GM12878 (cell line): ENCODE results near the gene GPR153. TPM values are rescaled to one million over a fixed set of nuclear protein-coding genes. Genes with fewer than 3 reads are reported as not detected.

Experiments
- ATAC-seq: fragments of 200-7000 bp; cut with Tn5 transposase; 3 replicates; pipeline ENCODE4 v1.9.1; 2020; ENCODE audit warnings: mild to moderate bottlenecking, moderate library complexity
- BruUV-seq: library from RNA; stranded (reverse); fragments of 400-500 nt; replicated peaks from 2 replicates; lab custom pipeline; 2021; lab: Mats Ljungman, UMichigan
- CTCF ChIA-PET: fragments of 300-600 bp; sonication (Branson Sonifier 250); formaldehyde crosslinking; extraction: SDS; loops from one replicate; lab custom pipeline; 2021; ENCODE audit warnings: inconsistent platforms; lab: Yijun Ruan, JAX
- POLR2A ChIA-PET: fragments of 350-600 bp; formaldehyde crosslinking; extraction: SDS; loops from one replicate; lab custom pipeline; 2021; ENCODE audit warnings: inconsistent platforms; lab: Charles Lee
- RAD21 ChIA-PET: fragments of 300-600 bp; sonication (Branson Sonifier 250); formaldehyde crosslinking; loops from one replicate; lab custom pipeline; 2023; ENCODE audit warnings: antibody characterized with exemption; ENCODE audit not compliant: unreplicated experiment; lab: Charles Lee
- SMC1A ChIA-PET: fragments of 300-600 bp; sonication (Branson Sonifier 250); formaldehyde crosslinking; loops from one replicate; lab custom pipeline; 2023; ENCODE audit not compliant: unreplicated experiment, uncharacterized antibody; lab: Charles Lee
- DNase-seq: peaks from one replicate; pipeline ENCODE4 v3.0.0-alpha.2; 2011; ENCODE audit warnings: low read depth, low spot score
- FAIRE-seq: peaks from 3 replicates; lab custom pipeline; 2011; peaks lifted over from hg19 to GRCh38; lab: Jason Lieb, UNC
- H2AFZ ChIP-seq: 2 replicates; pipeline ENCODE4 v1.6.0; 2011; ENCODE audit warnings: low read depth, low read length, control low read depth; ENCODE audit not compliant: control insufficient read depth
- H3K27ac ChIP-seq: 2 replicates; pipeline ENCODE4 v1.5.1; 2011; ENCODE audit warnings: control low read depth; ENCODE audit not compliant: control insufficient read depth, insufficient read depth
- H3K27me3 ChIP-seq, 2 experiments: replicated peaks in 1 of 2; 2 replicates each; pipeline versions ENCODE4 v1.6.0 to v1.6.1; 2011; ENCODE audit warnings: low read length in 1 of 2; ENCODE audit not compliant: control insufficient read depth in 2 of 2, insufficient read depth in 2 of 2
- H3K36me3 ChIP-seq, 2 experiments: 2 replicates each; pipeline ENCODE4 v1.5.1; 2011; ENCODE audit warnings: low read length in 1 of 2; ENCODE audit not compliant: control insufficient read depth in 2 of 2, insufficient read depth in 2 of 2
- H3K4me1 ChIP-seq: 2 replicates; pipeline ENCODE4 v1.6.1; 2011; ENCODE audit warnings: mild to moderate bottlenecking, low read length, moderate library complexity, mixed read lengths; ENCODE audit not compliant: control insufficient read depth, insufficient read depth
- H3K4me2 ChIP-seq: 2 replicates; pipeline ENCODE4 v1.6.0; 2011; ENCODE audit warnings: control low read depth; ENCODE audit not compliant: control insufficient read depth, insufficient read depth
- H3K4me3 ChIP-seq: fragments of 200-600 bp; sonication (generic); 2 replicates; pipeline ENCODE4 v1.5.1; 2016
- H3K79me2 ChIP-seq: 2 replicates; pipeline ENCODE4 v1.6.0; 2011; ENCODE audit warnings: low read length; ENCODE audit not compliant: control insufficient read depth, insufficient read depth
- H3K9ac ChIP-seq: 2 replicates; pipeline ENCODE4 v1.8.0; 2011; ENCODE audit warnings: low read length, control low read depth, mixed read lengths; ENCODE audit not compliant: control insufficient read depth, insufficient read depth
- H3K9me3 ChIP-seq: replicated peaks from 3 replicates; pipeline ENCODE4 v1.5.1; 2011; ENCODE audit warnings: mild to moderate bottlenecking, low read length; ENCODE audit not compliant: control insufficient read depth, insufficient read depth
- H4K20me1 ChIP-seq: 2 replicates; pipeline ENCODE4 v1.6.0; 2011; ENCODE audit not compliant: control insufficient read depth, insufficient read depth
- BHLHE40 ChIP-seq, 2 experiments: fragments of 450-650 bp in 1 of 2; IDR thresholded peaks; 2 replicates each; pipeline ENCODE4 v1.6.1; 2011 to 2017; ENCODE audit warnings: low read depth in 2 of 2, borderline replicate concordance in 1 of 2, improper control_type of control experiment in 1 of 2, low read length in 1 of 2, mild to moderate bottlenecking in 1 of 2
- ETV6 ChIP-seq, 2 experiments: fragments of 450-650 bp in 1 of 2; IDR thresholded peaks in 1 of 2; conservative IDR thresholded peaks in 1 of 2; 2 replicates each; pipeline ENCODE4 v1.6.1; 2014; ENCODE audit warnings: antibody characterized with exemption in 1 of 2, borderline replicate concordance in 1 of 2, low read depth in 1 of 2, mild to moderate bottlenecking in 1 of 2, moderate library complexity in 1 of 2
- SMAD1 ChIP-seq: fragments of 450-650 bp; IDR thresholded peaks from 2 replicates; pipeline ENCODE4 v1.6.1; 2018; ENCODE audit warnings: mild to moderate bottlenecking, low read depth; ENCODE audit not compliant: partially characterized antibody
- WGBS: methylation state at CpG from one replicate; pipeline ENCODE4 v1.1.6; 2016; ENCODE audit warnings: low lambda C conversion rate; ENCODE audit not compliant: insufficient replicate concordance, insufficient coverage; ENCODE audit errors: missing lambda C conversion rate; 5-methylcytosine and 5-hydroxymethylcytosine counted together
- in situ Hi-C: fragments of 300-500 bp; cut with MboI; formaldehyde crosslinking; loops from 9 replicates; pipeline ENCODE4 v1.14.3; 2018; ENCODE audit warnings: mixed read lengths
- intact Hi-C: fragments of 100-400 bp; cut with micrococcal nuclease; formaldehyde crosslinking; loops from one replicate; pipeline ENCODE4 v1.14.2; 2022; ENCODE audit not compliant: unreplicated experiment
- polyA plus RNA-seq, 11 experiments: library from polyadenylated mRNA; depleted of rRNA in 4 of 11; unstranded in 6 of 11; stranded (reverse) in 5 of 11; fragments of >200 nt; fragmentation: Nextera tagmentation in 4 of 11; fragmentation: Illumina TruSeq in 1 of 11; extraction: Ambion mirVana in 4 of 11; extraction: Trizol in 1 of 11; gene quantifications; 1 replicate in 1 of 11; 2 replicates in 10 of 11; pipeline versions ENCODE4 v1.2.1 to v1.2.3, GENCODE V29; 2011 to 2016; ENCODE audit warnings: inconsistent platforms in 2 of 11, missing spikeins in 2 of 11, low read depth in 1 of 11
- total RNA-seq, 4 experiments: library from RNA; depleted of rRNA in 3 of 4; stranded (reverse); fragments of >200 nt in 3 of 4; fragmentation: Illumina TruSeq in 1 of 4; extraction: Trizol in 1 of 4; gene quantifications; 2 replicates each; pipeline versions ENCODE4 v1.2.1 to v1.2.3, GENCODE V29; 2013 to 2021
- TF ChIP-seq, protein P1 (sequence below): IDR thresholded peaks from 2 replicates; pipeline ENCODE4 v1.6.1; 2012; ENCODE audit warnings: low read length, inconsistent platforms
- TF ChIP-seq, protein P2 (sequence below): fragments of 450-650 bp; IDR thresholded peaks from 2 replicates; pipeline ENCODE4 v1.6.1; 2017; ENCODE audit warnings: mild to moderate bottlenecking, low read depth, inconsistent platforms; ENCODE audit not compliant: poor library complexity, severe bottlenecking

GPR153 gene
- total and polyA plus RNA-seq, 10 of the 15 experiments (the other 5 are each of a cell fraction or from before 2014, with no cell fraction given), result 0.04 to 2.2 (median 0.54) TPM

DNA sequence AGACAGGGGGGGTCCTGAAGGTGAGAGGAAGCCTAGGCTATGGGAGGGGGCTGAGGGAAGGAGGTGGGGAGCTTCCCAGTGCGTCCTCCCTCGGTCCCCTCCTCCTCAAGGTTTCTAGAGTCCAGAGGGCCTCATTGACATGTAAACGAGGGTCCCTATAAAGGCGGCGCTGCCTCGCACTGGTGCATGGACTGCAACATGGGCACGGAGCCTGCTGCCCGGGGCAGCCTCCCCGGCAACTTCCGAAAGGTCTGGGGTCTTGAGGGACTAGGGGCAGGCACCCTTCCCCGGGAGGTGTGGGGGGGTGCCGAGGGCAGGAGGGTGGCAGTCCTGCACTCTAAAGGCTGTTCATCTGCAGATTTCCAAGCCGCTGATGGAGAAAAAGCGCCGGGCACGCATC is 16.9 kb downstream of the GPR153 start, which contains the start of gene HES3:
Gene HES3, plus strand, starts transcription at position 187 of the 400 bp plus-strand sequence. Its CDS starts 187 bp downstream, at position 374.
- ChIA-PET POLR2A (no interaction called here), SMC1A (no interaction called here)
- no peak for DNase-seq
- H3K4me3 ChIP-seq, result no peak within 1 kb of the TSS
- WGBS, result 15% methylated on average over 15 of the region's 16 CpGs
- in situ Hi-C loops, result no loop called here
- TF ChIP-seq, protein P1, sequence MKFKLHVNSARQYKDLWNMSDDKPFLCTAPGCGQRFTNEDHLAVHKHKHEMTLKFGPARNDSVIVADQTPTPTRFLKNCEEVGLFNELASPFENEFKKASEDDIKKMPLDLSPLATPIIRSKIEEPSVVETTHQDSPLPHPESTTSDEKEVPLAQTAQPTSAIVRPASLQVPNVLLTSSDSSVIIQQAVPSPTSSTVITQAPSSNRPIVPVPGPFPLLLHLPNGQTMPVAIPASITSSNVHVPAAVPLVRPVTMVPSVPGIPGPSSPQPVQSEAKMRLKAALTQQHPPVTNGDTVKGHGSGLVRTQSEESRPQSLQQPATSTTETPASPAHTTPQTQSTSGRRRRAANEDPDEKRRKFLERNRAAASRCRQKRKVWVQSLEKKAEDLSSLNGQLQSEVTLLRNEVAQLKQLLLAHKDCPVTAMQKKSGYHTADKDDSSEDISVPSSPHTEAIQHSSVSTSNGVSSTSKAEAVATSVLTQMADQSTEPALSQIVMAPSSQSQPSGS, result no peak
- no peak for TF ChIP-seq ETV6 (conservative IDR thresholded peaks at IDR 0.05 in 1 of 2, IDR thresholded peaks at IDR 0.05 in 1 of 2; ENCODE audit: borderline replicate concordance in 1 of 2, low read depth in 1 of 2)
- TF ChIP-seq SMAD1, result no peak
- TF ChIP-seq, protein P2, sequence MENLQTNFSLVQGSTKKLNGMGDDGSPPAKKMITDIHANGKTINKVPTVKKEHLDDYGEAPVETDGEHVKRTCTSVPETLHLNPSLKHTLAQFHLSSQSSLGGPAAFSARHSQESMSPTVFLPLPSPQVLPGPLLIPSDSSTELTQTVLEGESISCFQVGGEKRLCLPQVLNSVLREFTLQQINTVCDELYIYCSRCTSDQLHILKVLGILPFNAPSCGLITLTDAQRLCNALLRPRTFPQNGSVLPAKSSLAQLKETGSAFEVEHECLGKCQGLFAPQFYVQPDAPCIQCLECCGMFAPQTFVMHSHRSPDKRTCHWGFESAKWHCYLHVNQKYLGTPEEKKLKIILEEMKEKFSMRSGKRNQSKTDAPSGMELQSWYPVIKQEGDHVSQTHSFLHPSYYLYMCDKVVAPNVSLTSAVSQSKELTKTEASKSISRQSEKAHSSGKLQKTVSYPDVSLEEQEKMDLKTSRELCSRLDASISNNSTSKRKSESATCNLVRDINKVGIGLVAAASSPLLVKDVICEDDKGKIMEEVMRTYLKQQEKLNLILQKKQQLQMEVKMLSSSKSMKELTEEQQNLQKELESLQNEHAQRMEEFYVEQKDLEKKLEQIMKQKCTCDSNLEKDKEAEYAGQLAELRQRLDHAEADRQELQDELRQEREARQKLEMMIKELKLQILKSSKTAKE, result no peak
- TF ChIP-seq BHLHE40 (IDR thresholded peaks at IDR 0.05; ENCODE audit: borderline replicate concordance in 1 of 2, low read depth in 2 of 2, low read length in 1 of 2), result no peak
- TF ChIP-seq, all 136 proteins: peak for 0
- Histone ChIP-seq H4K20me1 (no peaks in the 10 kb centered on the region), H3K4me1 (peaks cover 5% of the 10 kb centered on the region), H3K4me2 (no peak within 1 kb of the TSS), H3K36me3 (no peaks in the 10 kb centered on the region), H3K9ac (no peak within 1 kb of the TSS), H2AFZ (no peak within 1 kb of the TSS), H3K27me3 (peaks cover 17 to 26% of the 10 kb centered on the region in 2 experiments), H3K9me3 (no peaks in the 10 kb centered on the region), H3K79me2 (no peaks in the 10 kb centered on the region), H3K27ac (no peak within 1 kb of the TSS)
- ChIA-PET RAD21 (no interaction called here), CTCF (interaction anchor here (1.3 kb wide), 1 partner anchor 116 kb away, joined by 3 read pairs; no protein-coding TSS in a partner anchor)
- BruUV-seq, result no TSS peak
- intact Hi-C loops, result no loop called here
- FAIRE-seq (no peak), ATAC-seq (no peak)
